ENCODE results near the gene NT5M.
A peak's percentile ranks its signal among the peaks of the same experiment; 100 is the strongest.
"Not testable (repeated sequence)": the region's sequence is repeated elsewhere in the genome, so short reads cannot be mapped to it uniquely, and the experiment has no call there.

The NT5M gene

GRCh38 chr17:17258998-17259397, 44.2 kb upstream of the NT5M start:
- ChIA-PET CTCF (interaction anchor here (0.6 to 1.6 kb wide), 3 partner anchors 10 to 12 kb away, joined by 3 to 4 read pairs (median 3); no protein-coding TSS in a partner anchor), POLR2A (interaction anchor here (0.6 kb wide), 1 partner anchor 15 kb away, joined by 4 read pairs; no protein-coding TSS in a partner anchor)
- no peak for TF ChIP-seq CTCF (IDR thresholded peaks at IDR 0.05; ENCODE audit: insufficient read depth, low read length, missing control alignments)
- no peak for DNase-seq (ENCODE audit: low read depth, low spot score)
- no peak overlapping the region for H3K4me3 ChIP-seq (ENCODE audit: low read depth, low read length)

GRCh38 chr17:17264430-17264829, 38.7 kb upstream of the NT5M start:
- ChIA-PET POLR2A (no interaction called here), CTCF (interaction anchor here (0.9 to 1.6 kb wide), 2 partner anchors 16 to 17 kb away, joined by 3 to 4 read pairs; no protein-coding TSS in a partner anchor)

GRCh38 chr17:17269926-17270773, 33.0 kb upstream of the NT5M start:
- CTCF ChIA-PET, result interaction anchor here (0.7 to 2.3 kb wide), 6 partner anchors 8 to 63 kb away, joined by 3 to 10 read pairs (median 4); partner anchors contain the start of gene COPS3
- no peak for DNase-seq (ENCODE audit: low read depth, low spot score)
- H3K4me3 ChIP-seq (ENCODE audit: low read depth, low read length), result no peak overlapping the region
- POLR2A ChIA-PET, result no interaction called here
- TF ChIP-seq CTCF (IDR thresholded peaks at IDR 0.05; ENCODE audit: insufficient read depth, low read length, missing control alignments), result peak; percentile 5

More at GRCh38 chr17:17264430-17264829, 38.7 kb upstream of the NT5M start:
- no peak overlapping the region for H3K4me3 ChIP-seq (ENCODE audit: low read depth, low read length)
- DNase-seq (ENCODE audit: low read depth, low spot score), result no peak
- no peak for TF ChIP-seq CTCF (IDR thresholded peaks at IDR 0.05; ENCODE audit: insufficient read depth, low read length, missing control alignments)

GRCh38 chr17:17275971-17276370, 27.2 kb upstream of the NT5M start:
- TF ChIP-seq CTCF (IDR thresholded peaks at IDR 0.05; ENCODE audit: insufficient read depth, low read length, missing control alignments), result no peak
- ChIA-PET CTCF (no interaction called here), POLR2A (no interaction called here)
- DNase-seq (ENCODE audit: low read depth, low spot score), result no peak
- no peak overlapping the region for H3K4me3 ChIP-seq (ENCODE audit: low read depth, low read length)

- CTCF ChIA-PET; H3K4me3 ChIP-seq (ENCODE audit: low read depth, low read length); POLR2A ChIA-PET; DNase-seq (ENCODE audit: low read depth, low spot score): not testable (repeated sequence)
Measured at GRCh38 chr17:17277431-17277830, 25.7 kb upstream of the NT5M start.

- no peak overlapping the region; the same call in 1 of the 2 replicates for H3K4me3 ChIP-seq (ENCODE audit: low read depth, low read length)
- no peak for DNase-seq (ENCODE audit: low read depth, low spot score)
- ChIA-PET CTCF (interaction anchor here (0.8 to 1.5 kb wide), 2 partner anchors 9 to 13 kb away, joined by 3 to 7 read pairs; no protein-coding TSS in a partner anchor), POLR2A (no interaction called here)
- TF ChIP-seq CTCF (IDR thresholded peaks at IDR 0.05; ENCODE audit: insufficient read depth, low read length, missing control alignments), result no peak
Measured at GRCh38 chr17:17279316-17279715, 23.9 kb upstream of the NT5M start.

Data from AG04449 (cell line).